ENCODE measurements around the gene BNC2.
"Not testable (repeated sequence)": the region's sequence is repeated elsewhere in the genome, so short reads cannot be mapped to it uniquely, and the experiment has no call there.

Gene BNC2, protein sequence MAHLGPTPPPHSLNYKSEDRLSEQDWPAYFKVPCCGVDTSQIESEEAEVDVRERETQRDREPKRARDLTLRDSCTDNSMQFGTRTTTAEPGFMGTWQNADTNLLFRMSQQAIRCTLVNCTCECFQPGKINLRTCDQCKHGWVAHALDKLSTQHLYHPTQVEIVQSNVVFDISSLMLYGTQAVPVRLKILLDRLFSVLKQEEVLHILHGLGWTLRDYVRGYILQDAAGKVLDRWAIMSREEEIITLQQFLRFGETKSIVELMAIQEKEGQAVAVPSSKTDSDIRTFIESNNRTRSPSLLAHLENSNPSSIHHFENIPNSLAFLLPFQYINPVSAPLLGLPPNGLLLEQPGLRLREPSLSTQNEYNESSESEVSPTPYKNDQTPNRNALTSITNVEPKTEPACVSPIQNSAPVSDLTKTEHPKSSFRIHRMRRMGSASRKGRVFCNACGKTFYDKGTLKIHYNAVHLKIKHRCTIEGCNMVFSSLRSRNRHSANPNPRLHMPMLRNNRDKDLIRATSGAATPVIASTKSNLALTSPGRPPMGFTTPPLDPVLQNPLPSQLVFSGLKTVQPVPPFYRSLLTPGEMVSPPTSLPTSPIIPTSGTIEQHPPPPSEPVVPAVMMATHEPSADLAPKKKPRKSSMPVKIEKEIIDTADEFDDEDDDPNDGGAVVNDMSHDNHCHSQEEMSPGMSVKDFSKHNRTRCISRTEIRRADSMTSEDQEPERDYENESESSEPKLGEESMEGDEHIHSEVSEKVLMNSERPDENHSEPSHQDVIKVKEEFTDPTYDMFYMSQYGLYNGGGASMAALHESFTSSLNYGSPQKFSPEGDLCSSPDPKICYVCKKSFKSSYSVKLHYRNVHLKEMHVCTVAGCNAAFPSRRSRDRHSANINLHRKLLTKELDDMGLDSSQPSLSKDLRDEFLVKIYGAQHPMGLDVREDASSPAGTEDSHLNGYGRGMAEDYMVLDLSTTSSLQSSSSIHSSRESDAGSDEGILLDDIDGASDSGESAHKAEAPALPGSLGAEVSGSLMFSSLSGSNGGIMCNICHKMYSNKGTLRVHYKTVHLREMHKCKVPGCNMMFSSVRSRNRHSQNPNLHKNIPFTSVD

DNA sequence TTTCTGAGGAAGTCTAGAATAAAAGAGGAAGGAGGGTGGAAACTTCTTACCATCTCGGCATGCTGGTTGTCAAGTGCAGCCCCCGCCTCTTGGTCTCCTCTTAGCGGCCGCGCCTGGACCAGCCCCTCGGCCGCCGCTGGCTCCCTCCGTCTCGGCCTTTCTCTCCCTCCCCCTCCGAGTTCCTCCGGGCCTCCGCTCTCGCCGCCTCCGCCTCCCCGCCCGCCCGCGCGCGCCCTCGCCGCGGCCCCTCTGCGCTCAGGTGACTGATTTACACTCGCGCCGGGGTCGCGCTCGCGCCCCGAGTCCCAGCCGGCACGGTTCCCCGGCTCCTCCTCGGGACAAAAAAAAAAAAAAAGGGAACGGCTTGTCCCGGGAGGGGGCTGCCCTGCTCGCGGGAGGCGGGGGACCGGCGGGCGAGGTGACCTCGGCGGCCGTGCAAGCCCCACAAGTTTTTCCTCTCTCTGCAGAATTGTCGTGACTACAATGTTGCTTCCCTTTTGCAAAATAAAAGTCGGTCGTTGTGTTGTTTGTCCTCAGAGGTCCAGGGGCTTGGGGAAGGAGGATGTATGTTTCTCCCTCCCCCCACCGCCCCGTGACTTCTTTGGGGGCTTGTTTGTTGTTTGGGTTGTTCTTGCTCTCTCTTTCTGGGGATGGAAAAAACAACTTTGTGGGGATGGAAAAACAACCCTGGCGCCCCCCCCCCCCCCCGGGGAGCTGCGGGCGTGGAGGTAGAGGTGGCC is at the start of gene BNC2:
Gene BNC2, minus strand, starts transcription at position 75 of the 740 bp plus-strand sequence. Its CDS starts 22 bp downstream, at position 53.
- peak within 1 kb of the TSS; percentile 91 for H3K9ac ChIP-seq (ENCODE audit: low read length)
- H3K4me1 ChIP-seq (ENCODE audit: control insufficient read depth, insufficient read depth, low read length), result peaks cover 44% of the 10 kb centered on the region
- H3K9me3 ChIP-seq (ENCODE audit: control insufficient read depth, low read length), result no peaks in the 10 kb centered on the region
- no peaks in the 10 kb centered on the region for H3K27me3 ChIP-seq (replicated peaks; ENCODE audit: control insufficient read depth, insufficient read depth, low read length)
- no peaks in the 10 kb centered on the region for H3K36me3 ChIP-seq (ENCODE audit: control insufficient read depth, insufficient read depth, low read length, severe bottlenecking)
- DNase-seq (ENCODE audit: low read depth), result peak; percentile 86
- H3K4me3 ChIP-seq (ENCODE audit: low read length), result peak within 1 kb of the TSS; percentile 91

DNA sequence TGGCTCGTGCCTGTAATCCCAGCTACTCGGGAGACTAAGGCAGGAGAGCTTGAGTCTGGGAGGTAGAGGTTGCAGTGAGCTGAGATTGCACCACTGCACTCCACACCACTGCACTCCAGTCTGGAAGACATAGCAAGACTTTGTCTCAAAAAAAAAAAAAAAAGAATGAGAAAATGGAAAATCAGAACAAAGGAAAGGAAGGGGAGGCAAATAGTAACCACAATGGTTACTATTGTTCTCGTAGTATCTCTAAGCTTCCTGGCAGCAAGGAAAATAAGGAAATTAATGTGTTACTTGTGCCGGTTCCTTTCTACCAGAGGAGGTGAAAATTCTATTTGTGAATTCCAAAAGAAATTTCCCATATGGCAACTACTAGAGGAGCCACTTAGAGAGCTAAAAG is 48.5 kb upstream of the BNC2 start:
- Histone ChIP-seq H3K9me3 (ENCODE audit: control insufficient read depth, low read length) (no peaks in the 10 kb centered on the region), H3K36me3 (ENCODE audit: control insufficient read depth, insufficient read depth, low read length, severe bottlenecking) (no peaks in the 10 kb centered on the region), H3K4me1 (ENCODE audit: control insufficient read depth, insufficient read depth, low read length) (peaks cover 12% of the 10 kb centered on the region), H3K27me3 (replicated peaks; ENCODE audit: control insufficient read depth, insufficient read depth, low read length) (no peaks in the 10 kb centered on the region), H3K4me3 (ENCODE audit: low read length) (no peak overlapping the region), H3K9ac (ENCODE audit: low read length) (no peak overlapping the region)
- no peak for DNase-seq (ENCODE audit: low read depth)

DNA sequence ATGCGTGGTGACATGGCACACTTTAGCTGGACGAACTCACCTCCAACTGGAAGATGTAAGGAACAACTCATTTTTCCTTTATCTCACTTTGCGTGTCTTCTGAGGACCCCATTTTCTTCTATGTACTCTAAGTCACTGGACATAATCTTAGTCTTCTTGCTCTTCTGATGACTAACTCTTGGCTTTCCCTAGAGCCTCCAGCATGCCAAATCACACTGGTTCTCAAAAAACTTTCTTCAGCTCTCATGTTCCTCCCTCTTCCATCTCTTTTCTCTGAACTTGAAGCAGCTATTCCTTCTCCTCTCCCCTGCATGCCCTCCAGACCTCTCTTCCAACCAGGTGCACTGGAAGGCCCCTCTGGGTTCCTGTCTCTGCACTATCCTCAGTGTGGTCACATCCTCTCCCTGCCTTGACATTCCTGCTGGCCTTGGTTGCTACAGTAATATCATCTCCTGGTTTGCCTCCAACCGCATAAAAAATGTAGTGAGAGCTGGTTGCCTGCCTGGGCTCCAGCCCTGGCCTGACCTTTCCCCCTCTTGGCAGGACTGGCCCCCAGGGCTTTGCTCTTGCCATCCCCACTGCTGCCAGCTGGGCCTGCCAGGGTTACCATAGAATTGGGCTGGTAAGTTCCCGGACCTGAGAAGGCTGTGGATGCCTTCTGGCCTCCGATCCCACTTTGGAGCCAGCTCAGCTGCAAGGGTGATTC is 44.8 kb upstream of the BNC2 start:
- H3K4me3 ChIP-seq (ENCODE audit: low read length), result peak overlapping the region; percentile 27
- no peak overlapping the region for H3K9ac ChIP-seq (ENCODE audit: low read length)
- no peak for DNase-seq (ENCODE audit: low read depth)
- peaks cover 12% of the 10 kb centered on the region for H3K4me1 ChIP-seq (ENCODE audit: control insufficient read depth, insufficient read depth, low read length)
- no peaks in the 10 kb centered on the region for H3K27me3 ChIP-seq (replicated peaks; ENCODE audit: control insufficient read depth, insufficient read depth, low read length)
- no peaks in the 10 kb centered on the region for H3K36me3 ChIP-seq (ENCODE audit: control insufficient read depth, insufficient read depth, low read length, severe bottlenecking)
- H3K9me3 ChIP-seq (ENCODE audit: control insufficient read depth, low read length), result no peaks in the 10 kb centered on the region

DNA sequence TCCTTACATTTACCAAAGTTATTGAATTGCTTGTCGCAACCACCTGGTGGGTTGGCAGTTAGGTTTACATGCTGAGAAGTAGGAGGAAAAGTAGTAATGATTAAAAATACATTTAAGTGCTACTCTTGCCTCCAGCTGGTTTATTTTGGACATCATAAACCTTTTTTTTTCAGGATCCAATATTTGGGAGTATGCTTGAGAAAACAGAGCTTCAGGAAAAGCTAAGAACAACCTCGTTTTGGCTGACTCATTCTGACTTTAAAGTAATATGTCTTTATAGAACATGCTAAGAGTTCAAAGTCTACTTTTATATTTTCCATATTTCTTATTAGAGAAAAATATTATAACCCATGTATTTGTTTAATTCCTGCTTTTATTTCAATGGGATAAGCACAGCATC is 41.7 kb upstream of the BNC2 start:
- Histone ChIP-seq H3K4me3 (ENCODE audit: low read length) (no peak overlapping the region), H3K36me3 (ENCODE audit: control insufficient read depth, insufficient read depth, low read length, severe bottlenecking) (no peaks in the 10 kb centered on the region), H3K9ac (ENCODE audit: low read length) (no peak overlapping the region), H3K4me1 (ENCODE audit: control insufficient read depth, insufficient read depth, low read length) (peaks cover 12% of the 10 kb centered on the region), H3K27me3 (replicated peaks; ENCODE audit: control insufficient read depth, insufficient read depth, low read length) (no peaks in the 10 kb centered on the region), H3K9me3 (ENCODE audit: control insufficient read depth, low read length) (no peaks in the 10 kb centered on the region)
- DNase-seq (ENCODE audit: low read depth), result peak; percentile 15

DNA sequence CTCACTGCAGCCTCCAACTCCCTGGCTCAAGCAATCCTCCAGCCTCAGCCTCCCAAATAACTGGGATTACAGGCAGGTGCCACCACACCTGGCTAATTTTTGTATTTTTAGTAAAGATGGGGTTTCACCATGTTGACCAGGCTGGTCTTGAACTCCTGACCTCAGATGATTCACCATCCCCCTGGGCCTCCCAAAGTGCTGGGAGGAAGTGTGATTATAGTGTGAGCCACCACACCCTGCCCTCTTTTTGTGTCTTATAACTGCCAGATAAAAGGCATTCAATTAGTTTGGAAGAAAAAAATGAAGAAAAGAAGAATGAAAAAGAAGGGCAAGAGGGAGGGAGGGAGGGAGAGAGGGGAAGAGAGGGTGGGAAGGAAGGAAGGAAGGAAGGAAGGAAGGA is 37.7 kb upstream of the BNC2 start:
- H3K4me1 ChIP-seq (ENCODE audit: control insufficient read depth, insufficient read depth, low read length); H3K4me3 ChIP-seq (ENCODE audit: low read length); H3K36me3 ChIP-seq (ENCODE audit: control insufficient read depth, insufficient read depth, low read length, severe bottlenecking); DNase-seq (ENCODE audit: low read depth); H3K27me3 ChIP-seq (replicated peaks; ENCODE audit: control insufficient read depth, insufficient read depth, low read length); H3K9ac ChIP-seq (ENCODE audit: low read length); H3K9me3 ChIP-seq (ENCODE audit: control insufficient read depth, low read length): not testable (repeated sequence)

DNA sequence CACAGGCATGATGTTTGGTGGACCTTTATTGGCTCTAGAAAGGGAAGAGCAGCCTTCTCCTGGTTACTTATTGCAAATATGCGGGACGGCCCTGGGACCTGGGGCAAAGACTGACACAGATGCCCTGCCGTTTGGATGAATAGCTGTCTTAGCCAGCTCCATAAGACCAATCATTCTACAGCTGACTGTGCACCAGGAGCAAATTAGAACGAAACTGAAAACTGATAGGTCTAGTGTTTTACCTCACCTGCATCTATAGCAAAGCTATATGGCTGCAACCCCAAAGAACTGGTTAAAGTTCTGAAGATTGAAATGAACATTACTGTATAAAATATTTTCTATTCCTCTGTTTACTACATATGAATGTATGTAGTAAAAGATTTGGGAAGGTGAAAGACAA is 34.2 kb upstream of the BNC2 start:
- Histone ChIP-seq H3K9ac (ENCODE audit: low read length) (no peak overlapping the region), H3K9me3 (ENCODE audit: control insufficient read depth, low read length) (no peaks in the 10 kb centered on the region), H3K36me3 (ENCODE audit: control insufficient read depth, insufficient read depth, low read length, severe bottlenecking) (no peaks in the 10 kb centered on the region), H3K27me3 (replicated peaks; ENCODE audit: control insufficient read depth, insufficient read depth, low read length) (no peaks in the 10 kb centered on the region), H3K4me3 (ENCODE audit: low read length) (no peak overlapping the region), H3K4me1 (ENCODE audit: control insufficient read depth, insufficient read depth, low read length) (peaks cover 4% of the 10 kb centered on the region)
- DNase-seq (ENCODE audit: low read depth), result no peak

DNA sequence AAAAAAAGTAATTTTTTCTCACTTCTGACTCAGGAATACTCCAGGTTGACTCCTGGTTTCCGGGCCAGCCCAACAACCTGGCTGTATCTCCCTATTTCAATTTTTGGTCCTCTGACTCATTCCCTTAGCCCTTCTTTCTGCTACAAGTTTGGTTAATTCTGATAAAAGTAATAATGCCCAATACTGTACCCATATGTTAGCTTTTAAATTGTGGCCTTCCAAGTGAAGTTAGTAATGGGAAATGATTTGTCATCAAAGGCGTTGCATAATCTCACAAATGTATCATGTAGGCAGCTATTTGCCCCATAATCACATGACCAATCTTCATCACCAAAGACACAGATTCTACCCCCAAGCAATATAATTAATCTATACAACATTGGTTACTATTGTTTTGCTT is 31.1 kb upstream of the BNC2 start:
- Histone ChIP-seq H3K9me3 (ENCODE audit: control insufficient read depth, low read length) (no peaks in the 10 kb centered on the region), H3K27me3 (replicated peaks; ENCODE audit: control insufficient read depth, insufficient read depth, low read length) (no peaks in the 10 kb centered on the region), H3K4me3 (ENCODE audit: low read length) (no peak overlapping the region), H3K9ac (ENCODE audit: low read length) (no peak overlapping the region), H3K36me3 (ENCODE audit: control insufficient read depth, insufficient read depth, low read length, severe bottlenecking) (no peaks in the 10 kb centered on the region), H3K4me1 (ENCODE audit: control insufficient read depth, insufficient read depth, low read length) (peaks cover 4% of the 10 kb centered on the region)
- DNase-seq (ENCODE audit: low read depth), result peak; percentile 27

DNA sequence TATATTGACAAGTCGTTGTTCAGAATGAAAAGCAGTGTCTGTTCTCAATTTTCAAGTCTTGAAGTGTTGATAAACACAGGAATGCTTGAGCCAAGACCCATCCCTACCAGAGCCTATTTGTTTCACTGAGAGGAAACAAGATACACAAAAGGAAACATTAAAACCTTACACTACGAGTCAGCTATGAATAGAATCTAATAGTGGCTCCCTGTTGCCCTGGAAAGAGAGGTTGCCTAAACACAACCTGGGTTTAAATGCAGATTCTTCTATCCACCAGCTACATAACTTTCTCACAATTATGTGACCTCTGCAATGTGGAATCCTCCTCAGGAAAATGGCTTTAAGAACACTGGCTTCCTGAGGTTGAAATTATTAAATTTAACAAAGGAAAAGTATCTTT is 29.1 kb upstream of the BNC2 start:
- no peaks in the 10 kb centered on the region for H3K36me3 ChIP-seq (ENCODE audit: control insufficient read depth, insufficient read depth, low read length, severe bottlenecking)
- DNase-seq (ENCODE audit: low read depth), result peak; percentile 15
- no peak overlapping the region for H3K4me3 ChIP-seq (ENCODE audit: low read length)
- no peaks in the 10 kb centered on the region for H3K9me3 ChIP-seq (ENCODE audit: control insufficient read depth, low read length)
- no peak overlapping the region for H3K9ac ChIP-seq (ENCODE audit: low read length)
- H3K27me3 ChIP-seq (replicated peaks; ENCODE audit: control insufficient read depth, insufficient read depth, low read length), result no peaks in the 10 kb centered on the region
- peaks cover 4% of the 10 kb centered on the region for H3K4me1 ChIP-seq (ENCODE audit: control insufficient read depth, insufficient read depth, low read length)

DNA sequence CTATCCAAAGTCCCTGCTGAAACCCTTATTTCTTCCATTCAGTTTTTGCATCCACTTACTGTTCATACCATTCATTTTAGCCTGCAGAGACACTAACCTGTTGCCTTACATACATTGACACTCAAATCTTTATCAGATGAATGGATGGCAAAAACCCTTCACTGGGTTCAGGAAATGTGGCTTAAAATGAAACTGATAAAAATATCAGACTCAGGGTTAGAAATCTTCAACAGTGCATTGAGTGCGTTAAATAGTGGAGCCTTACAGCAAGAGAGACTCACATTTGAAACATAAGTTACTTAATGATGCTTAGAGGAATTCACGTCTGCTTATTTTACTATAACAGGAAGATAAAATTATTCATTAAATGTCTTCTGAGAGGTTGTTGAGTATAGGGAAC is 28.0 kb upstream of the BNC2 start:
- Histone ChIP-seq H3K9me3 (ENCODE audit: control insufficient read depth, low read length) (no peaks in the 10 kb centered on the region), H3K27me3 (replicated peaks; ENCODE audit: control insufficient read depth, insufficient read depth, low read length) (no peaks in the 10 kb centered on the region), H3K4me1 (ENCODE audit: control insufficient read depth, insufficient read depth, low read length) (peaks cover 4% of the 10 kb centered on the region), H3K9ac (ENCODE audit: low read length) (no peak overlapping the region), H3K36me3 (ENCODE audit: control insufficient read depth, insufficient read depth, low read length, severe bottlenecking) (no peaks in the 10 kb centered on the region), H3K4me3 (ENCODE audit: low read length) (no peak overlapping the region)
- no peak for DNase-seq (ENCODE audit: low read depth)

DNA sequence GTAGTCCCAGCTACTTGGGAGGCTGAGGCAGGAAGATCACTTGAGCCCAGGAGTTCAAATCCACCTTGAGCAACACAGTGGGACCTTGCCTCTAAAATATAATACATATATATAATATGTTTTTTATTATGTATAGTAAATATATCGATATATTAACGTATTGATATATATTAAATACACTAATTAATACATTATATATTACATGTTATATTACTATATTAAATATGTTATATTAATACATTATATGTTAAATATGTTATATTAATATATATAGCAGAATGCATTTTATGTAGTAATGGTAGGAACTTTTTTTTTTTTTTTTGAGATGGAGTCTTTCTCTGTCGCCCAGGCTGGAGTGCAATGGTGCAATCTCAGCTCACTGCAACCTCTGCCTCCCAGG is 18.1 kb upstream of the BNC2 start:
- DNase-seq (ENCODE audit: low read depth), result no peak
- Histone ChIP-seq H3K4me1 (ENCODE audit: control insufficient read depth, insufficient read depth, low read length) (no peaks in the 10 kb centered on the region), H3K4me3 (ENCODE audit: low read length) (no peak overlapping the region), H3K9ac (ENCODE audit: low read length) (no peak overlapping the region), H3K27me3 (replicated peaks; ENCODE audit: control insufficient read depth, insufficient read depth, low read length) (no peaks in the 10 kb centered on the region), H3K36me3 (ENCODE audit: control insufficient read depth, insufficient read depth, low read length, severe bottlenecking) (no peaks in the 10 kb centered on the region), H3K9me3 (ENCODE audit: control insufficient read depth, low read length) (no peaks in the 10 kb centered on the region)

Data from adipocyte (in vitro differentiated cells).